Endodermal cell (in vitro differentiated cells): ENCODE results near the gene NOS2. TPM values are rescaled to one million over a fixed set of nuclear protein-coding genes. Genes with fewer than 3 reads are reported as not detected.

Experiments used
- DNase-seq: peaks from one replicate; pipeline ENCODE4 v3.0.0-alpha.2; 2017
- H3K27ac ChIP-seq: 2 replicates; pipeline ENCODE4 v1.5.1; 2013; ENCODE audit warnings: mild to moderate bottlenecking, low read depth, low read length, moderate library complexity
- H3K27me3 ChIP-seq: 2 replicates; pipeline ENCODE4 v1.6.1; 2013; ENCODE audit warnings: mild to moderate bottlenecking, low read length, moderate library complexity; ENCODE audit not compliant: insufficient read depth, control insufficient read depth, poor library complexity, severe bottlenecking
- H3K36me3 ChIP-seq: 2 replicates; pipeline ENCODE4 v1.7.0; 2013; ENCODE audit warnings: mild to moderate bottlenecking, low read length, moderate library complexity; ENCODE audit not compliant: control insufficient read depth, insufficient read depth
- H3K4me1 ChIP-seq: one replicate; pipeline ENCODE4 v1.7.0; 2013; ENCODE audit warnings: low read length; ENCODE audit not compliant: control insufficient read depth, insufficient read depth
- H3K4me3 ChIP-seq: 2 replicates; pipeline ENCODE4 v1.5.1; 2013; ENCODE audit warnings: mild to moderate bottlenecking, low read length, moderate library complexity
- H3K9ac ChIP-seq: 2 replicates; pipeline ENCODE4 v1.6.1; 2013; ENCODE audit warnings: mild to moderate bottlenecking, low read length, moderate library complexity; ENCODE audit not compliant: poor library complexity, severe bottlenecking; ENCODE audit errors: extremely low read depth
- H3K9me3 ChIP-seq: 2 replicates; pipeline ENCODE4 v1.6.1; 2013; ENCODE audit warnings: mild to moderate bottlenecking, low read length, moderate library complexity; ENCODE audit not compliant: control insufficient read depth
- H3K27ac Mint-ChIP-seq: 2 replicates; pipeline ENCODE4 v1.8.0; 2020; ENCODE audit warnings: mixed read lengths
- H3K27me3 Mint-ChIP-seq: 2 replicates; pipeline ENCODE4 v1.8.0; 2021; ENCODE audit warnings: mild to moderate bottlenecking, mixed read lengths; ENCODE audit not compliant: insufficient read depth
- H3K36me3 Mint-ChIP-seq: 2 replicates; pipeline ENCODE4 v1.8.0; 2020; ENCODE audit warnings: low read depth, mixed read lengths
- H3K4me1 Mint-ChIP-seq: 2 replicates; pipeline ENCODE4 v1.8.0; 2020; ENCODE audit warnings: mixed read lengths
- H3K4me3 Mint-ChIP-seq: 2 replicates; pipeline ENCODE4 v1.8.0; 2020; ENCODE audit warnings: mild to moderate bottlenecking, moderate library complexity, mixed read lengths
- H3K9me3 Mint-ChIP-seq: 2 replicates; pipeline ENCODE4 v1.8.0; 2020; ENCODE audit warnings: mild to moderate bottlenecking, mixed read lengths
- CTCF ChIP-seq: fragments of 200-600 bp; sonication (generic); conservative IDR thresholded peaks from 2 replicates; pipeline ENCODE4 v1.5.0; 2021; ENCODE audit warnings: antibody characterized with exemption, mild to moderate bottlenecking
- WGBS, 2 experiments: methylation state at CpG; one replicate each; pipeline versions ENCODE4 v1.1.5 to v1.1.7; 2013; ENCODE audit warnings: missing lambda C conversion rate in 2 of 2, mixed read lengths in 1 of 2; ENCODE audit not compliant: insufficient coverage in 1 of 2, insufficient read length in 1 of 2; 5-methylcytosine and 5-hydroxymethylcytosine counted together
- total RNA-seq, 2 donors: library from RNA; stranded (reverse); fragmentation: NEBNext Ultra II Directional in 1 of 2; extraction: Animal tissue kit (Norgen Biotek cat#: 25700) in 1 of 2; gene quantifications; 2 replicates in 1 of 2; 3 replicates in 1 of 2; pipeline ENCODE4 v1.2.1, GENCODE V29; 2021

NOS2 gene
- total RNA-seq, 2 donors from 2014 or later = 0.26 to 0.62 TPM

GRCh38 chr17:27760069-27760885 is 40.1 kb downstream of the NOS2 start:
- Histone ChIP-seq H3K36me3 (no peaks in the 10 kb centered on the region), H3K4me1 (no peaks in the 10 kb centered on the region), H3K9me3 (no peaks in the 10 kb centered on the region), H3K27me3 (no peaks in the 10 kb centered on the region), H3K9ac (no peak overlapping the region), H3K4me3 (no peak overlapping the region), H3K27ac (no peak overlapping the region)
- H3K27me3 Mint-ChIP-seq = peaks cover 2% of the 10 kb centered on the region
- H3K36me3 Mint-ChIP-seq = no peaks in the 10 kb centered on the region
- H3K27ac Mint-ChIP-seq = no peak overlapping the region
- 64 to 66% methylated on average over 17 to 28 of the region's 28 CpGs for WGBS, 2 experiments
- peak; percentile 97 for DNase-seq
- no peak overlapping the region for H3K4me3 Mint-ChIP-seq
- TF ChIP-seq CTCF = peak; percentile 98
- no peaks in the 10 kb centered on the region for H3K4me1 Mint-ChIP-seq
- H3K9me3 Mint-ChIP-seq = no peaks in the 10 kb centered on the region

GRCh38 chr17:27759528-27759927 is 40.8 kb downstream of the NOS2 start:
- H3K4me3 ChIP-seq = no peak overlapping the region
- 74 to 89% methylated on average over 3 to 14 of the region's 14 CpGs for WGBS, 2 experiments
- no peaks in the 10 kb centered on the region for H3K27me3 ChIP-seq
- no peaks in the 10 kb centered on the region for H3K36me3 ChIP-seq
- no peak overlapping the region for H3K9ac ChIP-seq
- H3K9me3 ChIP-seq = no peaks in the 10 kb centered on the region
- TF ChIP-seq CTCF = no peak
- no peaks in the 10 kb centered on the region for H3K36me3 Mint-ChIP-seq
- no peak overlapping the region for H3K4me3 Mint-ChIP-seq
- no peaks in the 10 kb centered on the region for H3K9me3 Mint-ChIP-seq
- DNase-seq = no peak
- H3K4me1 Mint-ChIP-seq = no peaks in the 10 kb centered on the region
- no peaks in the 10 kb centered on the region for H3K4me1 ChIP-seq
- no peak overlapping the region for H3K27ac Mint-ChIP-seq
- H3K27me3 Mint-ChIP-seq = peaks cover 2% of the 10 kb centered on the region
- no peak overlapping the region for H3K27ac ChIP-seq

GRCh38 chr17:27756467-27757371 is 43.6 kb downstream of the NOS2 start:
- H3K27me3 Mint-ChIP-seq = no peaks in the 10 kb centered on the region
- Histone ChIP-seq H3K27ac (no peak overlapping the region), H3K9ac (no peak overlapping the region), H3K36me3 (no peaks in the 10 kb centered on the region), H3K4me1 (no peaks in the 10 kb centered on the region), H3K4me3 (no peak overlapping the region), H3K9me3 (no peaks in the 10 kb centered on the region), H3K27me3 (no peaks in the 10 kb centered on the region)
- H3K9me3 Mint-ChIP-seq = no peaks in the 10 kb centered on the region
- H3K4me1 Mint-ChIP-seq = no peaks in the 10 kb centered on the region
- DNase-seq = peak; percentile 91
- H3K4me3 Mint-ChIP-seq = no peak overlapping the region
- H3K27ac Mint-ChIP-seq = no peak overlapping the region
- peak; percentile 96 for TF ChIP-seq CTCF
- no peaks in the 10 kb centered on the region for H3K36me3 Mint-ChIP-seq
- 75 to 76% methylated on average over 11 to 16 of the region's 17 CpGs for WGBS, 2 experiments
